Fibroblast of skin of abdomen (primary cell): ENCODE data around the gene VAMP2.

Experiments
- DNase-seq: peaks from one replicate; pipeline ENCODE4 v3.0.0-alpha.2; 2013

Gene VAMP2

GRCh38 chr17:8142887-8143580 is 19.7 kb downstream of the VAMP2 start:
- DNase-seq = no peak

DNA sequence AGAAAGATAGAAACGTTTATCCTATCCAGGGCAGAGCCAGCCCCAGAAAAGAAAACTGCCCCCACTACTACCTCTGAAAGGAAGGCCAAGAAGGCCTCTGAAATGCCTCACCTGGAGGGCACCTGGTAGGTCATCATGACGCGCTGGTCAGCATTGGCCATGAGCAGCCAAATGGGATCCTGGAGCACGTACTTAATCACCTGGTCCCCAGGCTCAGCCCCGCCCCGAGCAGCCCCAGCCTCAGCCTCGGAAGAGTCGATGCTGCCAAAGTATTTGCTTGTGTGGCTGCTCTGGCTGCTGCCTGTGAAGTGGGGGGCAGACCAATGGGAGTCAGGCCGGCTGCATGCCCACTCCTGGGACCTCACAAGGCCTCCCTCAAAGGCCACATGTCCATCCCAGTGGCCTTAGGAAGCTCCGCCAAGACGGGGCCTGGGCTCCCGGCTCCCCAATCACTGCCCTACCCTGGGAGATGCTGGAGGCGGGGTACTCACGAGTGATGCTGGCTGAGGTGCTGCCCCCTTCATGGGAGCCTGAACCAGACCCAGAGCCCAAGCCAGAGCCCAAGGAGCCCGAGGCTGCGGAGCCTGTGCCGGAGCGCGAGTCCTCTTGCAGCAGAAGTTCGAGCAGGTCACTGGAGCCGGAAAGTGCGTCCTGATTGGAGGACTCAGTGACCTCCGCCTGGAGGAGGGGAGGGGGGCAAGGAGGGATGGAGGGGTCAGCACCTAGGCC is 20.4 kb downstream of the VAMP2 start:
- DNase-seq = no peak

- no peak for DNase-seq
Measured at GRCh38 chr17:8141741-8142140, 21.0 kb downstream of the VAMP2 start.

DNA sequence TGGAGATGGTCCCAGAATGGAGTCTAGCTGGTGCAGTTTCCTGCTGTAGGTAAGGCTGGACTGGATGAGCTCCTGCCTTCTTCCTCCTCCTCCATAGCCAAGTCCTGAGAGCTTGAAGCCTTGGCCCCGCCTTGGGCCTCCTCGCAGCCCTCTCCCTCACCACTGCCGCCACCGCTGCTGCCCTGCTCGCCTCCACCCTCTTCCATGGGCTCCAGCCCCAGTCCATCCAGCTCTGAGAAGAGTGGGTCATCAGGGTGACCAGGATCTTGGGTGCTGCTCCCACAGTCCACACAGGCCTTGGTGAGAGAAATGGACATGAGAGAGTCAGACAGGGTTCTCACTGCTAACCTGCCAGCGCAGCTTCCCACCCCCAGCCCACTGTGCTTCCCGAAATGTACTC is 21.7 kb downstream of the VAMP2 start:
- no peak for DNase-seq

DNA sequence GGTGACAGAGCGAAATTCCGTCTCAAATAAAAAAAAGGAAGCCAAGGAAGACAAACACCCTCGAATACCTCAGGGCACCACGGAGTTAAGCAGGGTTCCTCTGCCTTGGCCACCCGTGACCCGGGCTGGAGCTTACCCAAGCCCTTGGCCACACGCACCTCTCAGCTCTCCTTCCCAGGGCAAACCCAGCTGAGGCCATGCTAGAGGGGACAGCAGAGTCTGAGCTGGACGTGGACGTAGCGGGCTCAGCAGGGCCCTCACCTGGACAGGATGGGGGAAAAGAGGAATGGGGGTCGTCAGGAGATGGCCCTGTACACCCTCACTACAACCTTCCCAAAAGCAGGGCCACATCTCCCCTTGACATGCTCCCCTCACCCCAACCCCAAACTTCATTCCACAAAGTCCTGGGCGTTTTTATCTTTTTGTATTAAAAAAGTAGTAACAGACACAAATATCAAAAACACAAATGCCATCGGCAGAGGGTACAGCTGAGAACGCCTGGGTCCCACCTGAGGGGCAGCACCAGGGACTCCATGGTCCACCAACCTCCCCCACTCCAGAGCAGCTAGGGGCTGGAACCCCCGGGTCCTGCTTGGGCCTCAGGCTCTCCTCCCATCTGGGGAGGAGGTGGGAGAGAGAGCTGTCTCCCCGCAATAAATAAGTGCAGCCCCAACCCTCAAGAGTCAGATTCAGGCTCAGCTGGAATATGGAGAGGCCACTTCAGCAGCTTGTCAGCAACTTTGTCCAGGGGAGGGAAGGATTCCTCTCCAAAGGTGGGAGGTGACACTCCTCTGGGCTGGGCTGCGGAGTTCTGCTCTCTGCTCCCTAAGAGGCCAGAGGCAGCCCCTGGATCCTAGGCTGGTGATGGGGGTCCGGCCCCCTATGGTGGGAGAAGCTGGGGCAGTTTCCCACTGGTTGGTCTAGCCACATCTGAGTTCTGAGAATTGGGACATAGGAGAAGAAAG is 22.4 kb downstream of the VAMP2 start:
- no peak for DNase-seq

GRCh38 chr17:8138672-8139371 is 23.9 kb downstream of the VAMP2 start:
- peak; percentile 99 for DNase-seq

GRCh38 chr17:8138374-8138671 is 24.4 kb downstream of the VAMP2 start:
- DNase-seq = no peak

GRCh38 chr17:8137645-8138373 is 24.9 kb downstream of the VAMP2 start:
- DNase-seq = no peak

- DNase-seq = no peak
Measured at GRCh38 chr17:8133941-8134340, 28.8 kb downstream of the VAMP2 start.

- DNase-seq = no peak
Measured at GRCh38 chr17:8133399-8133798, 29.3 kb downstream of the VAMP2 start.

GRCh38 chr17:8131844-8132441 is 30.8 kb downstream of the VAMP2 start:
- no peak for DNase-seq

DNA sequence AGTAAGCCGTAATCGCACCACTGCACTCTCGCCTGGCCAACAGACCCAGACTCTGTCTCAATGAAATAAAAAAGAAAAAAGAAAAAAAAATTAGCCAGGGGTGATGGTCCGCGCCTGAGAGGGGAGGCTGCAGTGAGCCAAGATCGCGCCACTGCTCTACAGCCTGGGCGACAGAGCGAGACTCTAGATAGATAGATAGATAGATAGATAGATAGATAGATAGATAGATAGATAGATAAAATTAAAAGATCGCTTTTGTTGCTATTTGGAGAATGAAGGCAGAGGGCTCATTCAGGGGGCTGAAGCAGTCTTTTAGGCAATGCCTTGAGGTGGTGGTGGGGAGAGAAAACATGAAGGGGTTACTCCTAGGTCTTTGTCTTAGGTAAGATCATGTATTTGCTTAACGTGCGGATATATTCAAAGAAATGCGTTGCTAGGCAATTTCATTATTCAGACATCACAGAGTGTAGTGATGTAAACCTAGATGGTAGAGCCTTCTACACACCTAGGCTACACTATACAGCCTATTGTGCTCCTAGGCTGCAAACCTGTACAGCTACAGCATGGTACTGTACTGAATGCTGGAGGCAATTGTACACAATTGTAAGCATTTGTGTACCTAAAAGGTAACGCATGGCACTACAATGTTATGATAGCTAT is 34.5 kb downstream of the VAMP2 start:
- DNase-seq = no peak

GRCh38 chr17:8126491-8127066 is 36.2 kb downstream of the VAMP2 start:
- DNase-seq = no peak

- DNase-seq = no peak
Measured at GRCh38 chr17:8125947-8126490, 36.7 kb downstream of the VAMP2 start.

DNA sequence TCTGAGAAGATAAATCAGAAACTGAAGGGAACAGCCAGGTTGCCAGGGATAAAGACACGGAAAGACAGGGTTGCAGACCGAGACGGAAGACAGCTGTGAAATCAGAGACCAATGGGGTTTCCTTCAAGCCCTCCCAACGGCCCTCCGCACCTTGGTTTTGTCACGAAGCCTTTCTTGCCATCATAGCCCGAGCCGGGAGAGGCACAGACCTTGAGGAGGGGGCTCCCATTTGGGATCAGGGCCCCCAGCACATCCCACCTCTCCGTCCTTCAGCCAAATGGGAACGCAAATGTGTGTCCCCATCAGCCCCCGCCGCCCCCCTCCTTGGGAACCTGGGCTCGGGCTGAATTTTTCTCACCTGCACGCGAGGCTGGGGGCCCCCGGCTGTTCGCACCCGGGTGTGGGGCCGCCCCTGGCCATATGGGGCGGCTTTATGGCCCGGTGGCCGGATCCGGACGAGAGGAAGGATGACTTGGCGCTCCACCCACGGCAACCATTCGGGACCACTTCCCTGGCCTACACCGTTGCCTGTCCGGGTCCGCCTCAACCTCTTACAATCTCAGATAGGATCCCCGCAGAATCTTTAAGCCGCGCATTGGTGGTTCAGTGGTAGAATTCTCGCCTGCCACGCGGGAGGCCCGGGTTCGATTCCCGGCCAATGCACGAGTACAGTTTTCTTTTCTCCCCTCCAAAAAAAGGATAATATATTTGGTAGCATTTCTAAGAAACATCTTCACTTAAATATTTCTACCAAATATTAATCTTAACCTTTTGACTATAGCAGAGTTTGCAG is 37.4 kb downstream of the VAMP2 start:
- DNase-seq = peak; percentile 73

- no peak for DNase-seq
Measured at GRCh38 chr17:8124350-8125153, 38.2 kb downstream of the VAMP2 start.

DNA sequence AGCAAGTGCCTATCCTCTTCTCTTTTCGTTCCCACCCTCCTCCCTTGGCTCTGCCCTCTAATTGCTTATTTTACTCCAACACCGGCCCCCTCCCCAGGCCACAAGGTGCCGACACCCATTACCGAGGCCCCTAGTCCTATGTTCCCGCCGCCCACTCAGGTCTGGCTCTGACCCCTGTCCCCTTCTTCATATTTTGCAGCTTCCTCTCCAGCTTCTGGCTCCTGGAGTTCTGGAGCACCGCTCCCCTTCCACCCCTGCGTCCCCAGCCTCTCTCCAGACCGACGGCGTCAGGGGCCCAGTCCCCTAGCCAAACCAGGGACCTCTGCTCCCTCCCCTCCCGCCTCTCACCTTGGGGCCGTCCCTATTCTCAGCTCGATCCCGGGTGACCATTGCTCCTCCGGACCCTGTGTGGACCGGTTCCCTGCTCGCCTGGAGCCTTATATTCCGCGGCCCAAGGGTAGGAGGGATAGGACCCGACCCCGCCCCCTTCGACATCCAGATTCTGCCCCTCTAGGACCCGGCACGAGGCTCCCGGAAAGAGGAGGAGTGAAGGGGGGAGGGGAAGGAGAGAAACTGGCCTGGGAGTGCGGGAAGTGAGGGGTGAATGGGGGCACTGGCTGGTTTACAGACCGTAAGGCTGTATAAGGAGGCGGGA is 38.9 kb downstream of the VAMP2 start, which contains the start of gene HES7:
HES7 (minus strand) TSS at position 412 of the 655 bp plus-strand sequence; CDS start at position 390, 22 bp downstream.
- DNase-seq = no peak
